IPS DF 6.9 (cell line): ENCODE data around the gene TMEM38A.
"Not testable (repeated sequence)": the region's sequence is repeated elsewhere in the genome, so short reads cannot be mapped to it uniquely, and the experiment has no call there.

ENCODE experiments used
- DNase-seq: peaks from one replicate; pipeline ENCODE4 v3.0.0-alpha.2; 2013; ENCODE audit warnings: low read depth, low spot score
- H3K27ac ChIP-seq: one replicate; pipeline ENCODE4 v1.5.1; 2013; ENCODE audit warnings: low read length, control low read depth
- H3K27me3 ChIP-seq: 2 replicates; pipeline ENCODE4 v1.6.1; 2013; ENCODE audit warnings: mild to moderate bottlenecking, low read length; ENCODE audit not compliant: control insufficient read depth, insufficient read depth
- H3K36me3 ChIP-seq: 2 replicates; pipeline ENCODE4 v1.6.1; 2013; ENCODE audit warnings: low read length; ENCODE audit not compliant: control insufficient read depth, insufficient read depth
- H3K4me1 ChIP-seq: 2 replicates; pipeline ENCODE4 v1.6.1; 2013; ENCODE audit warnings: low read length; ENCODE audit not compliant: control insufficient read depth, insufficient read depth
- H3K4me3 ChIP-seq: 2 replicates; pipeline ENCODE4 v1.5.1; 2013; ENCODE audit warnings: mild to moderate bottlenecking, low read length
- H3K9me3 ChIP-seq: 2 replicates; pipeline ENCODE4 v1.6.1; 2013; ENCODE audit warnings: low read length, inconsistent platforms; ENCODE audit not compliant: control insufficient read depth, insufficient read depth
- WGBS: extraction: QIAGEN DNeasy Blood & Tissue Kit; methylation state at CpG from one replicate; pipeline ENCODE4 v1.1.7; 2013; ENCODE audit warnings: mixed read lengths, missing lambda C conversion rate; ENCODE audit not compliant: insufficient read length, insufficient coverage; 5-methylcytosine and 5-hydroxymethylcytosine counted together

Gene TMEM38A

GRCh38 chr19:16673231-16673630, 12.3 kb downstream of the TMEM38A start:
- H3K27me3 ChIP-seq = no peaks in the 10 kb centered on the region
- H3K4me1 ChIP-seq = no peaks in the 10 kb centered on the region
- WGBS = no CpG with 5 or more reads among the region's 3 CpGs
- no peak overlapping the region for H3K4me3 ChIP-seq
- no peaks in the 10 kb centered on the region for H3K9me3 ChIP-seq
- no peak overlapping the region for H3K27ac ChIP-seq
- DNase-seq = no peak
- no peaks in the 10 kb centered on the region for H3K36me3 ChIP-seq

GRCh38 chr19:16673839-16674238, 12.9 kb downstream of the TMEM38A start:
- H3K9me3 ChIP-seq, H3K27ac ChIP-seq, DNase-seq, H3K27me3 ChIP-seq, H3K36me3 ChIP-seq, H3K4me1 ChIP-seq, H3K4me3 ChIP-seq: not testable (repeated sequence)
- WGBS = no CpG with 5 or more reads among the region's 4 CpGs

- DNase-seq = no peak
- WGBS = no CpG with 5 or more reads among the region's 15 CpGs
Measured at GRCh38 chr19:16676101-16676798, 15.3 kb downstream of the TMEM38A start.

DNA sequence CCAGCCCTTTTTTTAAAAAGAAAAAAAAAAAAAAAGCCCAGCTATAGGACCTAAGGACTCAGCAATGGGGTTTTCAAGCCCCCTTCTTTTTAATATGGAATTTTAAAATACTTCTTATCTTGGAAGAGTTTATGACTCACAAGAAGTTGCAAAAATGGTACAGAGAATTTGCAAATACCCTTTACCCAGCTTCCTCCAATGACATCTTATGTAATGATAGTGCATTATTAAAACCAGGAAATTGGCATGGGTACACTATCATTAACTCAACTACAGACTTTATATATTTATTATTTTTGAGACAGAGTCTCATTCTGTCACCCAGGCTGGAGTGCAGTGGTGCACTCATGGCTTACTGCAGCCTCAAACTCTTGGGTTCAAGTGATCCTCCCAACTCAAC, 16.1 kb downstream of the TMEM38A start:
- Histone ChIP-seq H3K4me1 (no peaks in the 10 kb centered on the region), H3K4me3 (no peak overlapping the region)
- no peak for DNase-seq

More at GRCh38 chr19:16676101-16676798, 15.3 kb downstream of the TMEM38A start:
- H3K36me3 ChIP-seq = peaks cover 9% of the 10 kb centered on the region
- no peaks in the 10 kb centered on the region for H3K4me1 ChIP-seq
- H3K27ac ChIP-seq = no peak overlapping the region
- no peaks in the 10 kb centered on the region for H3K27me3 ChIP-seq
- H3K9me3 ChIP-seq = no peaks in the 10 kb centered on the region
- H3K4me3 ChIP-seq = no peak overlapping the region

GRCh38 chr19:16678498-16678897, 17.6 kb downstream of the TMEM38A start:
- Histone ChIP-seq H3K27me3 (no peaks in the 10 kb centered on the region; the same call in 1 of the 2 replicates), H3K36me3 (peaks cover 12% of the 10 kb centered on the region), H3K4me1 (no peaks in the 10 kb centered on the region), H3K27ac (no peak overlapping the region), H3K4me3 (no peak overlapping the region), H3K9me3 (no peaks in the 10 kb centered on the region)
- WGBS = no CpG with 5 or more reads among the region's 9 CpGs
- no peak for DNase-seq

More for the DNA sequence above, 16.1 kb downstream of the TMEM38A start:
- Histone ChIP-seq H3K36me3 (peaks cover 12% of the 10 kb centered on the region), H3K27me3 (no peaks in the 10 kb centered on the region; the same call in 1 of the 2 replicates), H3K9me3 (no peaks in the 10 kb centered on the region), H3K27ac (no peak overlapping the region)

DNA sequence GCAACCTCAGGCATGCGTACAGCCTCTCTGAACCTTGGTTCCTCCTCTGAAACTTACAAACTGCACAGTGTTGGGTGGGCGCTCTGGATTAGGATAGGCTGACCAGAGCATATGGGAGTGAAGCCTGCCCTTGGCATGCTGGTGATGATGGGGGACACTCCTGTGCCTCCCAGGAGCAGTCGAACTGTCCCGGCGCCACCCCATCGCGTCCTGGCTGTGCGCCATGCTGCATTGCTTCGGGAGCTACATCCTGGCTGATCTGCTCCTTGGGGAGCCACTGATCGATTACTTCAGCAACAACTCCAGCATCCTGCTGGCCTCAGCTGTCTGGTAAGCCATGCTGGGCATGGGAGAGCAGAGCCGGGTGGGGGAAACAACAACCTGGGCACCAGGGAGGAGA, 18.9 kb downstream of the TMEM38A start:
- WGBS = no CpG with 5 or more reads among the region's 11 CpGs

DNA sequence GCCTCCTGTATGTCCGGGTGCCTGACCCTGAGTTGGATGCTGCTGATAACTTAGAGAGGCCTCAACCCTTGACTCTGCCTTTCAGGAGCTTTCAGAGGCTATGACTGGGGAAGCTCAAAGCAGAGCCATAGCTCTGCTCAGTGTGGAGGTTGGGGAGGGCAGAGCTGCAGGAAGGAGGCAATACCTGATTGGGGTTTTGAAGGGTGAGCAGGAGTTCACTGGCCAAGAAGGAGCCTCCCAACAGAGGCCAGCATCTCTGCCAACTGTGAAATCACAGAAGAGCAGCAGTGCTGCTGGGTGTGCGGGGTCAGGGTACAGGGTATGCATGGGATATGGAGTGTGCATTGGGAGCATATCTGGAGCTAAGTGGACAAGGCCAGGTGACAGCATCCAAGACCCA, 21.6 kb downstream of the TMEM38A start:
- no peak overlapping the region for H3K27ac ChIP-seq
- no peaks in the 10 kb centered on the region for H3K4me1 ChIP-seq
- no CpG with 5 or more reads among the region's 2 CpGs for WGBS
- H3K9me3 ChIP-seq = no peaks in the 10 kb centered on the region
- no peak overlapping the region for H3K4me3 ChIP-seq
- no peak for DNase-seq
- no peaks in the 10 kb centered on the region; the same call in 1 of the 2 replicates for H3K27me3 ChIP-seq
- H3K36me3 ChIP-seq = peaks cover 12% of the 10 kb centered on the region

More for the DNA sequence above, 18.9 kb downstream of the TMEM38A start:
- Histone ChIP-seq H3K9me3 (no peaks in the 10 kb centered on the region), H3K36me3 (peaks cover 12% of the 10 kb centered on the region), H3K27ac (no peak overlapping the region), H3K4me1 (no peaks in the 10 kb centered on the region), H3K4me3 (no peak overlapping the region), H3K27me3 (no peaks in the 10 kb centered on the region; the same call in 1 of the 2 replicates)
- no peak for DNase-seq

DNA sequence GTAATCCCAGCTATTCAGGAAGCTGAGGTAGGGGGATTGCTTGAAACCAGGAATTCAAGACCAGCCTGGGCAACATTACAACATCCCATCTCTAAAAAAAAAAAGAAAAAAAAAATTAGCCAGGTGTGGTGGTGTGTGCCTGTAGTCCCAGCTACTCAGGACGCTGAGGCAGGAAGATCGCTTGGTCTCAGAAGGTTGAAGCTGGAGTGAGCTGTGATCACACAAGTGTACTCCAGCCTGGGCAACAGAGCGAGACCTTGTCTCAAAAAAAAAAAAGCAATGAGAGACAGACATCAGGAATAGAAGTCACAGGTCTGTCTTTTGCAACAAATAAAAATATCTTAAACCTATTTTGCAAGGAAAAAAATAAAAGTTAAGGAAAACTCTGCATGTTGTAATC, 23.3 kb downstream of the TMEM38A start:
- Histone ChIP-seq H3K4me3 (no peak overlapping the region), H3K9me3 (no peaks in the 10 kb centered on the region), H3K27me3 (no peaks in the 10 kb centered on the region; the same call in 1 of the 2 replicates), H3K36me3 (peaks cover 12% of the 10 kb centered on the region), H3K27ac (no peak overlapping the region), H3K4me1 (no peaks in the 10 kb centered on the region)
- no CpG with 5 or more reads among the region's 3 CpGs for WGBS
- no peak for DNase-seq

GRCh38 chr19:16688084-16688483, 27.1 kb downstream of the TMEM38A start:
- H3K27ac ChIP-seq = no peak overlapping the region
- H3K36me3 ChIP-seq = no peaks in the 10 kb centered on the region
- no peaks in the 10 kb centered on the region for H3K4me1 ChIP-seq
- WGBS = no CpG with 5 or more reads among the region's 12 CpGs
- DNase-seq = no peak
- H3K27me3 ChIP-seq = no peaks in the 10 kb centered on the region
- H3K4me3 ChIP-seq = no peak overlapping the region
- no peaks in the 10 kb centered on the region for H3K9me3 ChIP-seq

GRCh38 chr19:16698914-16699313, 38.0 kb downstream of the TMEM38A start:
- no peak overlapping the region for H3K27ac ChIP-seq
- H3K27me3 ChIP-seq = no peaks in the 10 kb centered on the region

DNA sequence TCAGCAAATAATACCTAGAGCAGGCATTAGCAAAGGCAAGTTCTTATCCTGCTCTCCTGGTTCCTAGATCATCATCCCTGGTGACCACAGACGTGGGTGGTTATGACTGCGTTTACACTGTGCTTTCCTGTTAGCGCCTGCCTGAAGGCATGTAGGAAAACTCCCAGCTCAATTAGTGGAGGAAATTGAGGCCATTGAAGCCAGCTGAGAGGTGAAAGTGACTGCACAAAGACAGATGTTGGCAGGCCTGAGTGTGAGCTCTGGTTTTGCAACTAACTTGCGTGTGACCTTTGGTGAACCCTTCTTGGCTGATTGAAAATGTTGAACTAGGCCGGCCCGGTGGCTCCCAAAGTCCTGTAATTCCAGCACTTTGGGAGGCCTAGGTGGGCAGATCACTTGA, 41.2 kb downstream of the TMEM38A start:
- H3K4me1 ChIP-seq = no peaks in the 10 kb centered on the region
- no peak overlapping the region for H3K4me3 ChIP-seq
- no peak overlapping the region for H3K27ac ChIP-seq
- no peaks in the 10 kb centered on the region for H3K27me3 ChIP-seq
- no peaks in the 10 kb centered on the region for H3K36me3 ChIP-seq
- DNase-seq = no peak
- WGBS = no CpG with 5 or more reads among the region's 6 CpGs
- H3K9me3 ChIP-seq = no peaks in the 10 kb centered on the region

More at GRCh38 chr19:16698914-16699313, 38.0 kb downstream of the TMEM38A start:
- no peak for DNase-seq
- H3K36me3 ChIP-seq = no peaks in the 10 kb centered on the region
- no CpG with 5 or more reads among the region's 5 CpGs for WGBS
- H3K4me1 ChIP-seq = no peaks in the 10 kb centered on the region
- no peak overlapping the region for H3K4me3 ChIP-seq
- H3K9me3 ChIP-seq = no peaks in the 10 kb centered on the region
